IPS-18a (cell line): Measurements from ENCODE around the gene TSPAN15.

Source experiments
- H3K27ac ChIP-seq: one replicate; pipeline ENCODE4 v1.5.1; 2013; ENCODE audit warnings: low read length
- H3K27me3 ChIP-seq: one replicate; pipeline ENCODE4 v1.6.1; 2013; ENCODE audit warnings: mild to moderate bottlenecking, low read length; ENCODE audit not compliant: control insufficient read depth, insufficient read depth
- H3K36me3 ChIP-seq: one replicate; pipeline ENCODE4 v1.6.1; 2013; ENCODE audit warnings: low read depth, low read length; ENCODE audit not compliant: control insufficient read depth
- H3K4me1 ChIP-seq: one replicate; pipeline ENCODE4 v1.6.1; 2013; ENCODE audit warnings: low read depth, low read length; ENCODE audit not compliant: control insufficient read depth
- H3K4me3 ChIP-seq: one replicate; pipeline ENCODE4 v1.5.1; 2013; ENCODE audit warnings: low read length
- H3K9ac ChIP-seq: one replicate; pipeline ENCODE4 v1.6.1; 2013; ENCODE audit warnings: mild to moderate bottlenecking, low read length, moderate library complexity
- H3K9me3 ChIP-seq: one replicate; pipeline ENCODE4 v1.6.1; 2013; ENCODE audit warnings: low read depth, low read length; ENCODE audit not compliant: control insufficient read depth

The TSPAN15 gene

DNA sequence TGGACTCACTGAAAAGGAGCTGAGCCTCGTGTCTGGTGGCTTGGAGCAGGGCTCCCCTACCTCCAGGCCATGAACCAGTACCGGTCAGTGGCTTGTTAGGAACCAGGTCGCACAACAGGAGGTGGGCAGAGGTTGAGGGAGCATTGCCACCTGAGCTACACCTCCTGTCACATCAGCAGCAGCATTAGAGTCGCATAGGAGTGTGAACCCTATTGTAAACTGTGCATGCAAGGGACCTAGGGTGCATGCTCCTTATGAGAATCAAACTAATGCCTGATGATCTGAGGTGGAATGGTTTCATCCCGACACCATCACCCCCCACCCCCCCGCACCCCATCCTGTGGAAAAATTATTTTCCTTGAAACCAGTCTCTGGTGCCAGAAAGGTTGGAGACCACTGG lies 50.4 kb downstream of the TSPAN15 start:
- Histone ChIP-seq H3K4me1 (no peaks in the 10 kb centered on the region), H3K36me3 (no peaks in the 10 kb centered on the region), H3K27ac (no peak overlapping the region), H3K9ac (no peak overlapping the region), H3K27me3 (no peaks in the 10 kb centered on the region), H3K4me3 (no peak overlapping the region), H3K9me3 (no peaks in the 10 kb centered on the region)

DNA sequence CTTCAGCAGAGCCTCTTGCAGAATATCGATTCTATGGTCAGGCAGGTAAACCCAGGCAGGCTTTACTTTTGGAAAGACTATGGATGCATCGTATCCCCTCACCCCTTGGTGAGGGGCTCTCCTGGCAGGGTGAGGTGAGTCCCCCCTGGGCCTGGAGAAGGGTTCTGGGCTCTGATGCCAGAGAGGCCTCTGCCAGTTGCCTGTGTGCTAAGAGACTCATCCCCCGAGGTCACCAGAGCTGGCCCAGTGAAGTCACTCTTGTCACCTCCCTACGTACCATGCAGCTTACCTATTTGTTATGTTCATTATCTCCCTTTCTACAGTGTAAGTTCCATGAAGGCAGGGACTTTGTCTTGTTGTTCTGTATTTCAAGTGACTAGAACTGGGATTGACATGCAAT lies 51.3 kb downstream of the TSPAN15 start:
- H3K9me3 ChIP-seq = no peaks in the 10 kb centered on the region
- H3K27me3 ChIP-seq = no peaks in the 10 kb centered on the region
- no peaks in the 10 kb centered on the region for H3K36me3 ChIP-seq
- H3K4me3 ChIP-seq = no peak overlapping the region
- no peak overlapping the region for H3K27ac ChIP-seq
- no peaks in the 10 kb centered on the region for H3K4me1 ChIP-seq
- no peak overlapping the region for H3K9ac ChIP-seq

DNA sequence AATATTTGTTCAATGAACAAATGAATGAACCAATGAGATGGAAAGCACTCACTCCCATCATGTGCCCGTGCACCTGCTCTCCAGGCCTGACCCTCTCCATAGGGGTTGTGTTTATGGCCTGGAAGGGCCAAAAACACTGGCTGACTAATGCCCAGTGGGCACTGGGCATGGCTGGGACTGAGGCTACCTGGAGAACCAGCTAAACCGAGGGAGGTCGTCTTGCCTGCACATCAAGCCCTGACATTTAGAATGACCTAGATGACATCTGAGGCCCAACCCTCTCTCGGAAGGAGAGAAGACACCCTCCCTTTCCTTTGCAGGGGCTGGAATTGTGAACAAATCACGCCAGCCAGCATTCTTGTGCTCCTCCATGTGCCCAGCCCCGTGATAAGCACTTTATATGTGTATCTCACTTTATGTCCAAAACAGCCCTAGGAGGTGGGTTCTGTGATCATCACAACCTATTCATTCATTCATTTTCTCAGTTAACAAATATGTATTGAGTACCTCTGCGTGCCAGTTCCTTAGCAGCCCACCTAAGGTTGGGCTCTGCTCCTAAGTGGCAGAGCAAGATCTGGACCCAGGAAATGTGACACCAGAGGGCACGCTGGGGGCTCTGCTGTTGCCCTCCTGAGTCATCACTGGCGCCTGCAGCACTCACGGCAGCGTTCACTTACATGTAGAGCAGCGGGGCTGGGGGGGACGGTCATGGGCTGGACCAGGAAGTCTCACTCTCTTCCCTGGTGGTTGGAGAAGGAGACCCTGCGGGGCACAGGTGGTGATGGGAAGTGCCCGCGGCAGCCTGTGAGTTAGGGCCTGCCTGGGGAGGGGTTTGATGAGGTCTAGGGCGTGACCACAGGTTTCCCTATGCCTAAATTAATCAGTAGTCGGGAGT lies 52.0 kb downstream of the TSPAN15 start:
- no peaks in the 10 kb centered on the region for H3K27me3 ChIP-seq
- H3K9ac ChIP-seq = no peak overlapping the region
- H3K4me3 ChIP-seq = no peak overlapping the region
- no peaks in the 10 kb centered on the region for H3K4me1 ChIP-seq
- H3K27ac ChIP-seq = no peak overlapping the region
- no peaks in the 10 kb centered on the region for H3K9me3 ChIP-seq
- no peaks in the 10 kb centered on the region for H3K36me3 ChIP-seq

DNA sequence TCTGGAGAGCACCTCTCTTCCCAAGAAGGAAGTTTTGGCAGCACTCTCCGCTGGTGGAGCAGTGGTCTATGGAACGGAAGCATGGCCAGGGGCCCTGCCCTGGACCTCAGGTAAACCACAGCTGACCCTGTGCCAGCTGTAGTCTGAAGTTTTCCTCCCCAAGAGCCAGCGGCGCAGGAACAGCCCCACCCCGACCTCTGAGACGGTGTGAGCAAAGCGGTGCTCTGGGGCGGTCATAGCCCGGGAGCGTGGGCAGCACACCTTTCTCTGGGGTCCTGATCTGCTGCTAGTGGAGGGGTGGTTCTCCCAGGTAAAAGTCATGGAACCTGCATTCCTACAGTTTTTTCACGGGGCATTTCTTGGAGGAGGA lies 52.6 kb downstream of the TSPAN15 start:
- Histone ChIP-seq H3K9me3 (no peaks in the 10 kb centered on the region), H3K4me1 (no peaks in the 10 kb centered on the region), H3K27me3 (no peaks in the 10 kb centered on the region), H3K27ac (no peak overlapping the region), H3K36me3 (no peaks in the 10 kb centered on the region), H3K9ac (no peak overlapping the region), H3K4me3 (no peak overlapping the region)

DNA sequence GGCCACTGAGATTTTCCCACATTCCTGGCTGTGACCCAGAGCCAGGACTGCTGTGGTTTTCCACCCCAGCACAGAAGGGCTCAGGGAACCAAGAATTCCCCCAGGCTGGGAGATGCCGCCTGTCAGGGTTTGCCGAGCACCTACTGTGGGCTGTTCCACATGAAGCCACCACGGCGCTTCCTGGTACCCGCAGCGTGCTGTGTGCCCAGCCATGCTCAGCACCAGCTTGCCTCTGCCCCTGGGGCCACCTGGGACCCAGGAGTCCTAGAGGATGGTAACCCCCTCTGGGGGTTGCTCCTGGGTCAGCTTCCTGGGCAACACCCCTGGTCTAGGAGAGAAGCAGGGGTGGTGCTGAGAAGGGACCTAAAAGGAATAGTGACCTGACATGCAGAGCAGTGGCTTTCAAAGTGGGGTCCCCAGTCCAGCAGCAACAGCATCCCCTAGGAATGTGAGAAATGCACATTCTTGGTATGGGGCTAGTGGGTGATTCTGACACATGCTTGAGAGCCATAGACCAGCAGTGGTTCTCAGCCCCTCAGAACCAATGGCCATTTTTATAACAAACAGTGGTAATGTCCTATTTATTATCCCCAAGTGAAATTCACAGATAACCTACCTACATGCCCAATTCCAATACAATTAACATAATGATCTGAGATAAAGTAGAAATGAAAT lies 53.4 kb downstream of the TSPAN15 start:
- H3K4me1 ChIP-seq = no peaks in the 10 kb centered on the region
- H3K27me3 ChIP-seq = no peaks in the 10 kb centered on the region
- no peak overlapping the region for H3K9ac ChIP-seq

DNA sequence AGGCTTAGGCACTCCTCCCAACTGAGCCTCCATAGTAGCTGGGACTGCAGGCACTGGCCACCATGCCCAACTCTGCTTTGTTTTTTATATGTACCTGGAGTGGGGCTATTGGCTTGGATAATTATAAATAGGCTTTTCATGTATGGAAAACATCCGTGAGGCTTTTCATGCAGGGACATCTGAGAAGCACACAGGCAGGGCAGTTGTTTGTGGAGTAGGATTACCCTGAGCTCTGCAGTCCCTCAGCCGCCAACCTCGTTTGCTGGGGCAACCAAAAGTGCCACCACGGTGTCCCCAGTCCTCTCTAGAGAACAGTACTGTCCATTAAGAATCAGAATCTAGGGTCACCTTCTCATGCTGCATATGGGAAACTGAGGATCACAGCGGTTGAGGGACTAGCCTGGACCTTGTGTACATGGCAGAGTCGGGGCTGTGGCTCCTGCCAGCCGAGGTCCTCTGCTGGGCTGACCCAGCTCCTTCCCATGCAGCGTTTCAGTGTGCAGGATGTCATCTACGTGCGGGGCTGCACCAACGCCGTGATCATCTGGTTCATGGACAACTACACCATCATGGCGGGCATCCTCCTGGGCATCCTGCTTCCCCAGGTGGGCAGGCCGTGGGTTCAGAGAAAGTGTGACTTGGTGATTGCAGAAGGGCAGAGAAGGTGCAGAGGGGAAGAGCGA lies 54.5 kb downstream of the TSPAN15 start:
- no peaks in the 10 kb centered on the region for H3K36me3 ChIP-seq
- H3K9ac ChIP-seq = no peak overlapping the region
- no peak overlapping the region for H3K27ac ChIP-seq
- H3K9me3 ChIP-seq = no peaks in the 10 kb centered on the region
- no peak overlapping the region for H3K4me3 ChIP-seq
- no peaks in the 10 kb centered on the region for H3K27me3 ChIP-seq
- H3K4me1 ChIP-seq = no peaks in the 10 kb centered on the region

More for the DNA sequence above, 53.4 kb downstream of the TSPAN15 start:
- Histone ChIP-seq H3K27ac (no peak overlapping the region), H3K36me3 (no peaks in the 10 kb centered on the region), H3K4me3 (no peak overlapping the region), H3K9me3 (no peaks in the 10 kb centered on the region)

DNA sequence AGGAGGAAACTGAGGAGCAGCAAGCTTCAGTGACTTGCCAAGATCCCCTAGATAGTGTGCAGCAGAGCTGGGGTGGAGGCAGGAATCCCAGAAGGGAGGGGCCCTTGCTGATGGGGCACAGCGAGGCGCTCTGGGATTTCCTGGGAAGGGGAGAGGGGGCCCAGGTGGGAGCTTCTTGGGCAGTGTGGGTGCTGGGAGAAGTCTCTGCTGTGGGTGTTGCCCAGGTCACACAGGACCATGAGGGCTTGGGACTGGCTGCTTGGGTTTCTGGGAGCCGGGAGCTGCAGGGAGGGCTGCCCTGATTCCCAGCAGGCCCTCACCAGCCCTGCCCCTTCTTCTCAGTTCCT lies 55.2 kb downstream of the TSPAN15 start:
- Histone ChIP-seq H3K9me3 (no peaks in the 10 kb centered on the region), H3K36me3 (no peaks in the 10 kb centered on the region), H3K4me1 (no peaks in the 10 kb centered on the region), H3K4me3 (no peak overlapping the region), H3K27me3 (no peaks in the 10 kb centered on the region), H3K9ac (no peak overlapping the region), H3K27ac (no peak overlapping the region)

DNA sequence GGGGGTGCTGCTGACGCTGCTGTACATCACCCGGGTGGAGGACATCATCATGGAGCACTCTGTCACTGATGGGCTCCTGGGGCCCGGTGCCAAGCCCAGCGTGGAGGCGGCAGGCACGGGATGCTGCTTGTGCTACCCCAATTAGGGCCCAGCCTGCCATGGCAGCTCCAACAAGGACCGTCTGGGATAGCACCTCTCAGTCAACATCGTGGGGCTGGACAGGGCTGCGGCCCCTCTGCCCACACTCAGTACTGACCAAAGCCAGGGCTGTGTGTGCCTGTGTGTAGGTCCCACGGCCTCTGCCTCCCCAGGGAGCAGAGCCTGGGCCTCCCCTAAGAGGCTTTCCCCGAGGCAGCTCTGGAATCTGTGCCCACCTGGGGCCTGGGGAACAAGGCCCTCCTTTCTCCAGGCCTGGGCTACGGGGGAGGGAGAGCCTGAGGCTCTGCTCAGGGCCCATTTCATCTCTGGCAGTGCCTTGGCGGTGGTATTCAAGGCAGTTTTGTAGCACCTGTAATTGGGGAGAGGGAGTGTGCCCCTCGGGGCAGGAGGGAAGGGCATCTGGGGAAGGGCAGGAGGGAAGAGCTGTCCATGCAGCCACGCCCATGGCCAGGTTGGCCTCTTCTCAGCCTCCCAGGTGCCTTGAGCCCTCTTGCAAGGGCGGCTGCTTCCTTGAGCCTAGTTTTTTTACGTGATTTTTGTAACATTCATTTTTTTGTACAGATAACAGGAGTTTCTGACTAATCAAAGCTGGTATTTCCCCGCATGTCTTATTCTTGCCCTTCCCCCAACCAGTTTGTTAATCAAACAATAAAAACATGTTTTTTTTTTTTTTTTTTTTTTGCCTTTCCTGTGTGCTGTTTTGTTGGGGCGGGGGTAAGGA lies 55.8 kb downstream of the TSPAN15 start:
- Histone ChIP-seq H3K27me3 (no peaks in the 10 kb centered on the region), H3K9ac (no peak overlapping the region), H3K4me1 (no peaks in the 10 kb centered on the region), H3K4me3 (peak overlapping the region; percentile 5), H3K9me3 (no peaks in the 10 kb centered on the region), H3K27ac (no peak overlapping the region), H3K36me3 (no peaks in the 10 kb centered on the region)

DNA sequence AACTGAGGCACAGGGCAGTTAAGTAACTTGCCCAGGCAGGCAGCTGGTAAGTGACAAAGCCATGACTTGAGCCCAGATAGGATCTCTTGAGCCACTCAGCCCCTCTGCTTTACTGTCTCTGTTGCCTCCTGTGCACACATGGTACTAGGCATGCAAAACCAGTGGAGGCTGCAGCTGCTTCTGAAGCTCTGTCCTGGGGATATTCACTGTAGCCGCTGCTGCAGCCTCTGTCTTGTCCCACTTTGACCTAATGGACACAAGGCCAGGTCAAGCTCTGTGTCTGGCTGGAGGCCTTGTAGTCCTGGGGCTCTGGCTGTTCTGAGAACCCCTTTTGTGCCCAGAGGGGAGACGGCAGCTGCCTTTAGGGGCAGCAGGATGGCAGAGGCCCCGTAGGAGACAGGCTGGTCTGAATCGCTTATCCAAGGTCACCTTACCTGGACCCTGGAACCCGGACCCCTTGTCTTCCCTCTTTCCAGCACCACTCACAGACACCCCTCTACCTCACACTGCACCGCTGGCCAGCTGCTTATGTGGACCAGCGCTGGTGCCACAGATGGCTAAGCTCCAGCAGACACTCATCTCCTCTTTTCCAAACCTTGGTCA lies 57.6 kb downstream of the TSPAN15 start:
- Histone ChIP-seq H3K9me3 (no peaks in the 10 kb centered on the region), H3K9ac (no peak overlapping the region), H3K27me3 (no peaks in the 10 kb centered on the region), H3K4me1 (no peaks in the 10 kb centered on the region), H3K36me3 (no peaks in the 10 kb centered on the region), H3K27ac (no peak overlapping the region), H3K4me3 (no peak overlapping the region)

DNA sequence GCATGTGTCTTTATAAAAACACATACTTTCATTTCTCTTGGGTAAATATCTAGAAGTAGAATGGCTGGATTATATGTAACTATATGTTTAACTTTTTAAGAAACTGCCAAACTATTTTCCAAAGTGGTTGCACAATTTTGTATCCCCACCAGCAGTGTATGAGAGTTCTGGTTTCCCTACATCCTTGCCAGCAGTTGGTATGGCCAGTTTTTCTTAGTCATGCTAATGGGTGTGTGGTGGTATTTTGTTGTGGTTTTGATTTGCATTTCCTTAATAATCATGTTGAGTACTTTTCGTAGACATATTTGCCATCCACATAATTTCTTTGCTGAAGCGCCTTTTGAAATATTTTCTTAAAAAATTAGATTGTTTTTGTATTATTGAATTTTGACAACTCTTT lies 61.6 kb downstream of the TSPAN15 start:
- Histone ChIP-seq H3K9me3 (no peaks in the 10 kb centered on the region), H3K36me3 (no peaks in the 10 kb centered on the region), H3K4me3 (no peak overlapping the region), H3K27ac (no peak overlapping the region), H3K27me3 (no peaks in the 10 kb centered on the region), H3K4me1 (peaks cover 4% of the 10 kb centered on the region), H3K9ac (no peak overlapping the region)

DNA sequence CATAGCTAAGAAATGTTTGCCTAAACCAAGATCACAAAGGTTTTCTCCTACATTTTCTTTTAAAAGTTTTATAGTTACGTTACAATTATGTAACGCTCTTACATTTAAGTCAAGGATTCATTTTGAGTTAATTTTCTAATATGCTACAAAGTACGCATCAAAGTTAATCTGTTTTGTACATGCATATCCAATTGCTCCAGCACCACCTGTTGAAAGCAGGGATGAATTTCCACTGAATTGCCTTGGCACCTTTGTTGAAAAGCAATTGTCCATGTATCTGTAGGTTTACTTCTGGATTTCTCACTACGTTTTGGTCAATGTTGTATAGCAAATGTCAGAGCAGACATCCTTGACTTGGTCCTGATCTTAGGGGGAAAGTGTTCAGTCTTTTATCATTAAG lies 62.4 kb downstream of the TSPAN15 start:
- H3K9me3 ChIP-seq = no peaks in the 10 kb centered on the region
- peaks cover 4% of the 10 kb centered on the region for H3K4me1 ChIP-seq
- H3K4me3 ChIP-seq = no peak overlapping the region
- no peaks in the 10 kb centered on the region for H3K36me3 ChIP-seq
- H3K27ac ChIP-seq = no peak overlapping the region
- no peaks in the 10 kb centered on the region for H3K27me3 ChIP-seq
- no peak overlapping the region for H3K9ac ChIP-seq
